OCI-LY1 (cell line): ENCODE measurements around the gene GORAB.

Experiments used
- H2AFZ ChIP-seq: fragments of 200-600 bp; sonication (generic), shearing (Covaris generic); 2 replicates; pipeline ENCODE4 v1.6.0; 2014; ENCODE audit warnings: antibody characterized with exemption, mild to moderate bottlenecking, low read length
- H3F3A ChIP-seq: fragments of 200-600 bp; sonication (generic), shearing (Covaris generic); 2 replicates; pipeline ENCODE4 v1.6.0; 2014; ENCODE audit warnings: mild to moderate bottlenecking, antibody characterized with exemption, low read length, moderate library complexity; ENCODE audit not compliant: insufficient read depth
- H3K27ac ChIP-seq: fragments of 200-600 bp; sonication (generic); 2 replicates; pipeline ENCODE4 v1.5.1; 2014; ENCODE audit warnings: low read length, mixed run types, mild to moderate bottlenecking, low read depth; ENCODE audit not compliant: poor library complexity, severe bottlenecking
- H3K27me3 ChIP-seq: fragments of 200-600 bp; sonication (generic); 2 replicates; pipeline ENCODE4 v1.6.0; 2014; ENCODE audit warnings: antibody characterized with exemption, mild to moderate bottlenecking, low read length, moderate library complexity; ENCODE audit not compliant: insufficient read depth
- H3K36me3 ChIP-seq: fragments of 200-600 bp; sonication (generic); 2 replicates; pipeline ENCODE4 v1.6.1; 2014; ENCODE audit warnings: mild to moderate bottlenecking, antibody characterized with exemption, low read length, moderate library complexity, mixed read lengths; ENCODE audit not compliant: insufficient read depth
- H3K4me1 ChIP-seq: fragments of 200-600 bp; sonication (generic); 2 replicates; pipeline ENCODE4 v1.5.1; 2014; ENCODE audit warnings: mild to moderate bottlenecking, low read length, moderate library complexity; ENCODE audit not compliant: insufficient read depth, severe bottlenecking
- H3K4me2 ChIP-seq: fragments of 200-600 bp; sonication (generic), shearing (Covaris generic); 2 replicates; pipeline ENCODE4 v1.6.1; 2014; ENCODE audit warnings: low read length
- H3K4me3 ChIP-seq: fragments of 200-600 bp; sonication (generic); 2 replicates; pipeline ENCODE4 v1.5.1; 2014; ENCODE audit warnings: low read length, low read depth, mild to moderate bottlenecking, mixed read lengths; ENCODE audit not compliant: poor library complexity, severe bottlenecking
- H3K79me2 ChIP-seq: fragments of 200-600 bp; shearing (Covaris generic); 2 replicates; pipeline ENCODE4 v1.6.1; 2016; ENCODE audit warnings: mixed run types, low read length, mixed read lengths; ENCODE audit not compliant: insufficient read depth
- H3K9ac ChIP-seq: fragments of 200-600 bp; sonication (generic), shearing (Covaris generic); 2 replicates; pipeline ENCODE4 v1.6.1; 2014; ENCODE audit warnings: mild to moderate bottlenecking, low read length, mixed read lengths
- H3K9me2 ChIP-seq: fragments of 200-600 bp; sonication (generic), shearing (Covaris generic); 2 replicates; pipeline ENCODE4 v1.6.1; 2014; ENCODE audit warnings: low read depth, mild to moderate bottlenecking, low read length, mixed read lengths
- H3K9me3 ChIP-seq: fragments of 200-600 bp; shearing (Covaris generic); 2 replicates; pipeline ENCODE4 v1.6.1; 2014; ENCODE audit warnings: low read length, mixed read lengths
- H4K20me1 ChIP-seq: fragments of 200-600 bp; sonication (generic), shearing (Covaris generic); 2 replicates; pipeline ENCODE4 v1.6.0; 2016; ENCODE audit warnings: mild to moderate bottlenecking, low read length; ENCODE audit not compliant: insufficient read depth
- EZH2 ChIP-seq: fragments of 200-600 bp; sonication (generic), shearing (Covaris generic); IDR thresholded peaks from 2 replicates; pipeline ENCODE4 v1.8.0; 2017; ENCODE audit warnings: borderline replicate concordance, mixed run types, mild to moderate bottlenecking, antibody characterized with exemption, low read length, moderate library complexity, mixed read lengths
- TF ChIP-seq, protein P1 (sequence below): fragments of 200-600 bp; sonication (generic), shearing (Covaris generic); IDR thresholded peaks from 2 replicates; pipeline ENCODE4 v1.5.1; 2017; ENCODE audit warnings: mild to moderate bottlenecking, antibody characterized with exemption, low read length, moderate library complexity, mixed read lengths

Gene GORAB

GRCh38 chr1:170491291-170491690, 40.7 kb upstream of the GORAB start:
- no peak overlapping the region for H3K4me3 ChIP-seq
- no peaks in the 10 kb centered on the region for H4K20me1 ChIP-seq
- no peak overlapping the region for H2AFZ ChIP-seq
- TF ChIP-seq, protein P1, sequence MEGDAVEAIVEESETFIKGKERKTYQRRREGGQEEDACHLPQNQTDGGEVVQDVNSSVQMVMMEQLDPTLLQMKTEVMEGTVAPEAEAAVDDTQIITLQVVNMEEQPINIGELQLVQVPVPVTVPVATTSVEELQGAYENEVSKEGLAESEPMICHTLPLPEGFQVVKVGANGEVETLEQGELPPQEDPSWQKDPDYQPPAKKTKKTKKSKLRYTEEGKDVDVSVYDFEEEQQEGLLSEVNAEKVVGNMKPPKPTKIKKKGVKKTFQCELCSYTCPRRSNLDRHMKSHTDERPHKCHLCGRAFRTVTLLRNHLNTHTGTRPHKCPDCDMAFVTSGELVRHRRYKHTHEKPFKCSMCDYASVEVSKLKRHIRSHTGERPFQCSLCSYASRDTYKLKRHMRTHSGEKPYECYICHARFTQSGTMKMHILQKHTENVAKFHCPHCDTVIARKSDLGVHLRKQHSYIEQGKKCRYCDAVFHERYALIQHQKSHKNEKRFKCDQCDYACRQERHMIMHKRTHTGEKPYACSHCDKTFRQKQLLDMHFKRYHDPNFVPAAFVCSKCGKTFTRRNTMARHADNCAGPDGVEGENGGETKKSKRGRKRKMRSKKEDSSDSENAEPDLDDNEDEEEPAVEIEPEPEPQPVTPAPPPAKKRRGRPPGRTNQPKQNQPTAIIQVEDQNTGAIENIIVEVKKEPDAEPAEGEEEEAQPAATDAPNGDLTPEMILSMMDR: no peak
- TF ChIP-seq EZH2: no peak
- H3K9me3 ChIP-seq: no peaks in the 10 kb centered on the region
- no peaks in the 10 kb centered on the region for H3K4me1 ChIP-seq
- no peak overlapping the region for H3K4me2 ChIP-seq
- no peaks in the 10 kb centered on the region for H3F3A ChIP-seq
- no peak overlapping the region for H3K9ac ChIP-seq
- no peak overlapping the region for H3K27ac ChIP-seq
- H3K79me2 ChIP-seq: no peaks in the 10 kb centered on the region
- H3K27me3 ChIP-seq: no peaks in the 10 kb centered on the region
- H3K9me2 ChIP-seq: no peaks in the 10 kb centered on the region
- H3K36me3 ChIP-seq: no peaks in the 10 kb centered on the region

DNA sequence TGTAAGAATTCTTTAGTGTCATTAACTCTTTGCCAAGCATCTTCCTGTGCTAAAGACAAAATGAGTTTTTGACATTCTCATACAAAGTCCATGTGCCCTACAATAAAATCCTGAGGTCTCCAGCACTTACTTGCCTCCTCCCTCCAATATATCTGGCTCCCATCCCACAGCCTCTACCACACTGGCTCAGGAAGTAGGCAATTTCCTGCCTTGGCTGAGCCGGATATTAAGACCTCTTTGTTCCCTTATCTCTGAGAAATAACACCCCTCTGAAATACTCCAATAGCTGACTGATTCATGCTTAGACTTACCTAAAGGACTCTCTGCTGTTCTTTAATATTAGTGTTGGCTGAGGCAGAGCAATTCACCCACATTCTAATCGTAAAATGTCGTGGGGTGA, 37.6 kb upstream of the GORAB start:
- Histone ChIP-seq H3K9me3 (no peaks in the 10 kb centered on the region), H3K27ac (no peak overlapping the region), H3K9me2 (no peaks in the 10 kb centered on the region), H3K36me3 (no peaks in the 10 kb centered on the region), H3K4me3 (no peak overlapping the region), H3K9ac (no peak overlapping the region), H4K20me1 (no peaks in the 10 kb centered on the region), H3K79me2 (no peaks in the 10 kb centered on the region), H2AFZ (no peak overlapping the region), H3K4me1 (no peaks in the 10 kb centered on the region), H3K4me2 (no peak overlapping the region), H3K27me3 (no peaks in the 10 kb centered on the region), H3F3A (no peaks in the 10 kb centered on the region)
- TF ChIP-seq, protein P1: no peak
- no peak for TF ChIP-seq EZH2

DNA sequence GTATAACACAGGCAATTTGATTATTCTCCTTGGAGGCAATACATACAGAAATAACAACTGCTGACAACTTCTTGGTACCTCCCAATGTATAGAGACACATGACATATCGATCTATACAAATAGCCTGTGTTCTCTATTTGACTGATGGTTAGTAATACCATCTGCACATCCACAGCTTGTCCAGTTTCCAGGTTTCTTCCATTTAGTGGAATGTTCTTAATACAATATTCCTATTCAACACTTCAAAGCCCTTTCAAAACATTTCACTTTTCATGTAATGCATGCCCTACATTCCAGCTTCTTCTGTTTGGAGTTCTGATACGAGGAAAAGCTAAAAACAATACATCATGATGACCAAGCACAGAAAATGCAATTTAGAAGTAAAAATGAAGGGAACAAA, 37.0 kb upstream of the GORAB start:
- H3K4me1 ChIP-seq: no peaks in the 10 kb centered on the region
- H3K4me2 ChIP-seq: no peak overlapping the region
- no peak overlapping the region for H3K27ac ChIP-seq
- no peaks in the 10 kb centered on the region for H3K9me2 ChIP-seq
- no peaks in the 10 kb centered on the region for H3K9me3 ChIP-seq
- no peak overlapping the region for H3K4me3 ChIP-seq
- no peaks in the 10 kb centered on the region for H3F3A ChIP-seq
- H3K9ac ChIP-seq: no peak overlapping the region
- no peaks in the 10 kb centered on the region for H3K27me3 ChIP-seq
- no peaks in the 10 kb centered on the region for H3K79me2 ChIP-seq
- TF ChIP-seq, protein P1: no peak
- H3K36me3 ChIP-seq: no peaks in the 10 kb centered on the region
- H4K20me1 ChIP-seq: no peaks in the 10 kb centered on the region
- no peak overlapping the region for H2AFZ ChIP-seq
